ENCODE measurements around the gene STK39. TPM values are rescaled to one million over a fixed set of nuclear protein-coding genes. Genes with fewer than 3 reads are reported as not detected.

Gene STK39
- total and polyA plus RNA-seq, 2 experiments from 2014 or later = 3.2 to 14.6 TPM

DNA sequence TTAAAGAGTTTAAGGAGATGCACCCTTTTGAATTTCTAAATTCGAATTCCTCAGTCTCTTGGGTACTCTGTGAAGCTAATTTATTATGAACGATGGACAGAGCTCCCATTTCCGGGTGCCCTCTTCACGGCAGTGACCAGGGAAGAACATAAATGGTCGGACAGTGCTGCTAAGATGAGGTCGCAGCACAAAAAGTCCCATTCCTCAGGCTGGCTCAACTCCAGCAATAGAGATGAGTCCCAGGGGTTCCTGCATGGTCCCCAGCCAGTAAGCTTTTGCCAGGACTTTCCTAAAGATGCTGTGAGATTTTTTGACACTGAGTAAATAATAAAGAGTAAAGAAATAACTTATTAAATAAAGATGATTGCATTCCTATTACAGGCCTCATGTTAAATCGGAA lies 43.0 kb upstream of the STK39 start:
- no peaks in the 10 kb centered on the region for H3K27me3 ChIP-seq (replicated peaks; ENCODE audit: insufficient read depth)
- H3K4me2 ChIP-seq (ENCODE audit: unreplicated experiment) = no peak overlapping the region
- H3K4me3 ChIP-seq = no peak overlapping the region
- in situ Hi-C loops (cut with MboI) = no loop called here
- H4K20me1 ChIP-seq (ENCODE audit: insufficient read depth) = no peaks in the 10 kb centered on the region
- H3K9ac ChIP-seq = no peak overlapping the region
- no peaks in the 10 kb centered on the region for H3K4me1 ChIP-seq (ENCODE audit: insufficient read depth)
- no peak overlapping the region for H3K27ac ChIP-seq
- no peak for TF ChIP-seq EZH2 (IDR thresholded peaks at IDR 0.05; ENCODE audit: insufficient read depth, poor library complexity, severe bottlenecking)
- no peaks in the 10 kb centered on the region for H3K9me2 ChIP-seq (ENCODE audit: insufficient read depth)
- DNase-seq = no peak
- H2AFZ ChIP-seq = no peak overlapping the region
- no peaks in the 10 kb centered on the region for H3K79me2 ChIP-seq (ENCODE audit: insufficient read depth)
- no peaks in the 10 kb centered on the region for H3K36me3 ChIP-seq (ENCODE audit: low read depth)
- WGBS, 2 experiments (ENCODE audit: low coverage in 1 of 2, low lambda C conversion rate in 2 of 2, missing lambda C conversion rate in 2 of 2) = 54 to 58% methylated on average over 7 of the region's 7 CpGs
- no peaks in the 10 kb centered on the region for H3F3A ChIP-seq (ENCODE audit: insufficient read depth)
- no peaks in the 10 kb centered on the region for H3K9me3 ChIP-seq (ENCODE audit: low read depth)

- H3K79me2 ChIP-seq (ENCODE audit: insufficient read depth) = no peaks in the 10 kb centered on the region
- in situ Hi-C loops (cut with MboI) = no loop called here
- H3K4me3 ChIP-seq = no peak overlapping the region
- H3K27ac ChIP-seq = no peak overlapping the region
- H4K20me1 ChIP-seq (ENCODE audit: insufficient read depth) = no peaks in the 10 kb centered on the region
- 67 to 73% methylated on average over 6 of the region's 6 CpGs for WGBS, 2 experiments (ENCODE audit: low coverage in 1 of 2, low lambda C conversion rate in 2 of 2, missing lambda C conversion rate in 2 of 2)
- H3F3A ChIP-seq (ENCODE audit: insufficient read depth) = no peaks in the 10 kb centered on the region
- H3K4me2 ChIP-seq (ENCODE audit: unreplicated experiment) = no peak overlapping the region
- no peaks in the 10 kb centered on the region for H3K4me1 ChIP-seq (ENCODE audit: insufficient read depth)
- no peak overlapping the region for H3K9ac ChIP-seq
- H2AFZ ChIP-seq = no peak overlapping the region
- no peaks in the 10 kb centered on the region for H3K27me3 ChIP-seq (replicated peaks; ENCODE audit: insufficient read depth)
- no peak for DNase-seq
- H3K36me3 ChIP-seq (ENCODE audit: low read depth) = no peaks in the 10 kb centered on the region
- H3K9me2 ChIP-seq (ENCODE audit: insufficient read depth) = no peaks in the 10 kb centered on the region
- no peak for TF ChIP-seq EZH2phosphoT487 (IDR thresholded peaks at IDR 0.05; ENCODE audit: insufficient read depth, low read depth)
- TF ChIP-seq EZH2 (IDR thresholded peaks at IDR 0.05; ENCODE audit: insufficient read depth, poor library complexity, severe bottlenecking) = no peak
- no peaks in the 10 kb centered on the region for H3K9me3 ChIP-seq (ENCODE audit: low read depth)
These were observed 42.5 kb upstream of the STK39 start for GRCh38 chr2:168289880-168290279.

DNA sequence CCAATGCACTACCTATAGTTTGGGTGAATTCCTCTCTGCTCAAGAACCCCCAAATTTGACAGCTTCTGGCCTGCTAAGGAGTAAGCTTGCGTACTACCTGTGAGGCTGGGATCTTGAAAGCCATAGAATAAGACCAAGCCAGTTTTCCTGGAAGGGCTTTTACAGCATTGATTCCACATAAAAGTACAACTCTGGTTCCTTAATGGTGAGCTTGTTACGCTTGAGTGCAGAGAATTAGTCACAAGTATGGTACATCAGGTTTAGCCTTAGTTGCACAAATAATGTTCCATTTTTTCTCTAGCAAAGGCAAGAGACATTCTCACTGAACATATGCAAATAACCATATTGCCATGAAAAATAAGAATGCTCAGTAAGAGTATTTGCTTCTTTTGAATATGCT lies 39.1 kb upstream of the STK39 start:
- Histone ChIP-seq H3K9me2 (ENCODE audit: insufficient read depth) (no peaks in the 10 kb centered on the region), H3K4me1 (ENCODE audit: insufficient read depth) (no peaks in the 10 kb centered on the region), H3K27me3 (replicated peaks; ENCODE audit: insufficient read depth) (no peaks in the 10 kb centered on the region; the same call in 1 of the 2 replicates), H3K36me3 (ENCODE audit: low read depth) (no peaks in the 10 kb centered on the region), H3K79me2 (ENCODE audit: insufficient read depth) (no peaks in the 10 kb centered on the region), H3K9me3 (ENCODE audit: low read depth) (no peaks in the 10 kb centered on the region), H2AFZ (no peak overlapping the region), H3K9ac (no peak overlapping the region), H4K20me1 (ENCODE audit: insufficient read depth) (no peaks in the 10 kb centered on the region), H3K4me2 (ENCODE audit: unreplicated experiment) (no peak overlapping the region), H3K4me3 (no peak overlapping the region), H3F3A (ENCODE audit: insufficient read depth) (no peaks in the 10 kb centered on the region), H3K27ac (no peak overlapping the region)
- TF ChIP-seq EZH2phosphoT487 (IDR thresholded peaks at IDR 0.05; ENCODE audit: insufficient read depth, low read depth) (no peak), EZH2 (IDR thresholded peaks at IDR 0.05; ENCODE audit: insufficient read depth, poor library complexity, severe bottlenecking) (no peak)
- no peak for DNase-seq
- in situ Hi-C loops (cut with MboI) = no loop called here
- WGBS, 2 experiments (ENCODE audit: low coverage in 1 of 2, low lambda C conversion rate in 2 of 2, missing lambda C conversion rate in 2 of 2) = 64 to 69% methylated on average over 2 of the region's 2 CpGs

DNA sequence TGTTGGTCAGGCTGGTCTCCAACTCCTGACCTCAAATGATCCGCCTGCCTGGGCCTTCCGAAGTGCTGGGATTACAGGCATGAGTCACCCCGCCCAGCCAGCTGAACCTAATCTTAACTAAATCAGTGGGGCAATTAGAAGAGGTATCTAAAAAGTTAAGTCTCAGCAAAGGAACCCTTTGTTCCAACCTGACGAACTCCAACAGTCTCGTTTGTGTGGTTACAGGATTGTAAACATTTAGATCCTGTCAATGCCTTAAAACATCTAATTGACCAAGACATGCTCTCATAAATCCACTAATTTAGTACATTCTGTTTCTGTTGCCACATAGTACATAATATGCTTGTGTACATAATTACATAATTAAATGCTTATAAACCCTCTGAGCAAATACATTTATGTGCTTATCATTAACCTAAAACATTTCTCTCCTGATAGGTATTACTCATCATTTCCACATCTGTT lies 31.1 kb upstream of the STK39 start:
- no peak overlapping the region for H3K27ac ChIP-seq
- peaks cover 4% of the 10 kb centered on the region; the same call in 1 of the 2 replicates for H3K27me3 ChIP-seq (replicated peaks; ENCODE audit: insufficient read depth)
- no peaks in the 10 kb centered on the region for H4K20me1 ChIP-seq (ENCODE audit: insufficient read depth)
- no peaks in the 10 kb centered on the region for H3K36me3 ChIP-seq (ENCODE audit: low read depth)
- H3K79me2 ChIP-seq (ENCODE audit: insufficient read depth) = no peaks in the 10 kb centered on the region
- in situ Hi-C loops (cut with MboI) = no loop called here
- WGBS, 2 experiments (ENCODE audit: low coverage in 1 of 2, low lambda C conversion rate in 2 of 2, missing lambda C conversion rate in 2 of 2) = 39 to 42% methylated on average over 5 of the region's 5 CpGs
- no peaks in the 10 kb centered on the region for H3F3A ChIP-seq (ENCODE audit: insufficient read depth)
- H3K9me2 ChIP-seq (ENCODE audit: insufficient read depth) = no peaks in the 10 kb centered on the region
- DNase-seq = peak; percentile 37
- H3K9ac ChIP-seq = no peak overlapping the region
- H3K4me1 ChIP-seq (ENCODE audit: insufficient read depth) = no peaks in the 10 kb centered on the region
- H3K4me3 ChIP-seq = no peak overlapping the region
- H3K4me2 ChIP-seq (ENCODE audit: unreplicated experiment) = no peak overlapping the region
- TF ChIP-seq EZH2phosphoT487 (IDR thresholded peaks at IDR 0.05; ENCODE audit: insufficient read depth, low read depth) (no peak), EZH2 (IDR thresholded peaks at IDR 0.05; ENCODE audit: insufficient read depth, poor library complexity, severe bottlenecking) (no peak)
- no peak overlapping the region for H2AFZ ChIP-seq
- H3K9me3 ChIP-seq (ENCODE audit: low read depth) = no peaks in the 10 kb centered on the region

GRCh38 chr2:168277276-168277675 lies 29.9 kb upstream of the STK39 start:
- DNase-seq = no peak
- in situ Hi-C loops (cut with MboI) = no loop called here
- no peaks in the 10 kb centered on the region for H3K9me2 ChIP-seq (ENCODE audit: insufficient read depth)
- no peaks in the 10 kb centered on the region for H3K4me1 ChIP-seq (ENCODE audit: insufficient read depth)
- H3K79me2 ChIP-seq (ENCODE audit: insufficient read depth) = no peaks in the 10 kb centered on the region
- H2AFZ ChIP-seq = no peak overlapping the region
- TF ChIP-seq EZH2phosphoT487 (IDR thresholded peaks at IDR 0.05; ENCODE audit: insufficient read depth, low read depth) = no peak
- no peak for TF ChIP-seq EZH2 (IDR thresholded peaks at IDR 0.05; ENCODE audit: insufficient read depth, poor library complexity, severe bottlenecking)
- H3K27me3 ChIP-seq (replicated peaks; ENCODE audit: insufficient read depth) = peaks cover 4% of the 10 kb centered on the region; the same call in 1 of the 2 replicates
- no peaks in the 10 kb centered on the region for H4K20me1 ChIP-seq (ENCODE audit: insufficient read depth)
- H3K4me3 ChIP-seq = no peak overlapping the region
- H3F3A ChIP-seq (ENCODE audit: insufficient read depth) = no peaks in the 10 kb centered on the region
- H3K4me2 ChIP-seq (ENCODE audit: unreplicated experiment) = no peak overlapping the region
- no peak overlapping the region for H3K9ac ChIP-seq
- H3K27ac ChIP-seq = no peak overlapping the region
- H3K36me3 ChIP-seq (ENCODE audit: low read depth) = no peaks in the 10 kb centered on the region
- H3K9me3 ChIP-seq (ENCODE audit: low read depth) = no peaks in the 10 kb centered on the region
- WGBS, 2 experiments (ENCODE audit: low coverage in 1 of 2, low lambda C conversion rate in 2 of 2, missing lambda C conversion rate in 2 of 2) = 75 to 88% methylated on average over 3 of the region's 3 CpGs

All from GM23248 (cell line).